GM12878 (cell line): ENCODE measurements around the gene TXLNA. TPM values are rescaled to one million over a fixed set of nuclear protein-coding genes. Genes with fewer than 3 reads are reported as not detected.
A peak's percentile ranks its signal among the peaks of the same experiment; 100 is the strongest.

Experiments
- ATAC-seq: fragments of 200-7000 bp; cut with Tn5 transposase; 3 replicates; pipeline ENCODE4 v1.9.1; 2020; ENCODE audit warnings: mild to moderate bottlenecking, moderate library complexity
- BruUV-seq: library from RNA; stranded (reverse); fragments of 400-500 nt; replicated peaks from 2 replicates; lab custom pipeline; 2021; lab: Mats Ljungman, UMichigan
- CTCF ChIA-PET: fragments of 300-600 bp; sonication (Branson Sonifier 250); formaldehyde crosslinking; extraction: SDS; loops from one replicate; lab custom pipeline; 2021; ENCODE audit warnings: inconsistent platforms; lab: Yijun Ruan, JAX
- POLR2A ChIA-PET: fragments of 350-600 bp; formaldehyde crosslinking; extraction: SDS; loops from one replicate; lab custom pipeline; 2021; ENCODE audit warnings: inconsistent platforms; lab: Charles Lee
- RAD21 ChIA-PET: fragments of 300-600 bp; sonication (Branson Sonifier 250); formaldehyde crosslinking; loops from one replicate; lab custom pipeline; 2023; ENCODE audit warnings: antibody characterized with exemption; ENCODE audit not compliant: unreplicated experiment; lab: Charles Lee
- SMC1A ChIA-PET: fragments of 300-600 bp; sonication (Branson Sonifier 250); formaldehyde crosslinking; loops from one replicate; lab custom pipeline; 2023; ENCODE audit not compliant: unreplicated experiment, uncharacterized antibody; lab: Charles Lee
- DNase-seq: peaks from one replicate; pipeline ENCODE4 v3.0.0-alpha.2; 2011; ENCODE audit warnings: low read depth, low spot score
- FAIRE-seq: peaks from 3 replicates; lab custom pipeline; 2011; peaks lifted over from hg19 to GRCh38; lab: Jason Lieb, UNC
- H2AFZ ChIP-seq: 2 replicates; pipeline ENCODE4 v1.6.0; 2011; ENCODE audit warnings: low read depth, low read length, control low read depth; ENCODE audit not compliant: control insufficient read depth
- H3K27ac ChIP-seq: 2 replicates; pipeline ENCODE4 v1.5.1; 2011; ENCODE audit warnings: control low read depth; ENCODE audit not compliant: control insufficient read depth, insufficient read depth
- H3K27me3 ChIP-seq, 2 experiments: replicated peaks in 1 of 2; 2 replicates each; pipeline versions ENCODE4 v1.6.0 to v1.6.1; 2011; ENCODE audit warnings: low read length in 1 of 2; ENCODE audit not compliant: control insufficient read depth in 2 of 2, insufficient read depth in 2 of 2
- H3K36me3 ChIP-seq, 2 experiments: 2 replicates each; pipeline ENCODE4 v1.5.1; 2011; ENCODE audit warnings: low read length in 1 of 2; ENCODE audit not compliant: control insufficient read depth in 2 of 2, insufficient read depth in 2 of 2
- H3K4me1 ChIP-seq: 2 replicates; pipeline ENCODE4 v1.6.1; 2011; ENCODE audit warnings: mild to moderate bottlenecking, low read length, moderate library complexity, mixed read lengths; ENCODE audit not compliant: control insufficient read depth, insufficient read depth
- H3K4me2 ChIP-seq: 2 replicates; pipeline ENCODE4 v1.6.0; 2011; ENCODE audit warnings: control low read depth; ENCODE audit not compliant: control insufficient read depth, insufficient read depth
- H3K4me3 ChIP-seq: fragments of 200-600 bp; sonication (generic); 2 replicates; pipeline ENCODE4 v1.5.1; 2016
- H3K79me2 ChIP-seq: 2 replicates; pipeline ENCODE4 v1.6.0; 2011; ENCODE audit warnings: low read length; ENCODE audit not compliant: control insufficient read depth, insufficient read depth
- H3K9ac ChIP-seq: 2 replicates; pipeline ENCODE4 v1.8.0; 2011; ENCODE audit warnings: low read length, control low read depth, mixed read lengths; ENCODE audit not compliant: control insufficient read depth, insufficient read depth
- H3K9me3 ChIP-seq: replicated peaks from 3 replicates; pipeline ENCODE4 v1.5.1; 2011; ENCODE audit warnings: mild to moderate bottlenecking, low read length; ENCODE audit not compliant: control insufficient read depth, insufficient read depth
- H4K20me1 ChIP-seq: 2 replicates; pipeline ENCODE4 v1.6.0; 2011; ENCODE audit not compliant: control insufficient read depth, insufficient read depth
- NFIC ChIP-seq: IDR thresholded peaks from 2 replicates; pipeline ENCODE4 v1.6.1; 2012; ENCODE audit warnings: low read depth, mild to moderate bottlenecking, inconsistent platforms, low read length, moderate library complexity
- WGBS: methylation state at CpG from one replicate; pipeline ENCODE4 v1.1.6; 2016; ENCODE audit warnings: low lambda C conversion rate; ENCODE audit not compliant: insufficient replicate concordance, insufficient coverage; ENCODE audit errors: missing lambda C conversion rate; 5-methylcytosine and 5-hydroxymethylcytosine counted together
- in situ Hi-C: fragments of 300-500 bp; cut with MboI; formaldehyde crosslinking; loops from 9 replicates; pipeline ENCODE4 v1.14.3; 2018; ENCODE audit warnings: mixed read lengths
- intact Hi-C: fragments of 100-400 bp; cut with micrococcal nuclease; formaldehyde crosslinking; loops from one replicate; pipeline ENCODE4 v1.14.2; 2022; ENCODE audit not compliant: unreplicated experiment
- polyA plus RNA-seq, 11 experiments: library from polyadenylated mRNA; depleted of rRNA in 4 of 11; unstranded in 6 of 11; stranded (reverse) in 5 of 11; fragments of >200 nt; fragmentation: Nextera tagmentation in 4 of 11; fragmentation: Illumina TruSeq in 1 of 11; extraction: Ambion mirVana in 4 of 11; extraction: Trizol in 1 of 11; gene quantifications; 1 replicate in 1 of 11; 2 replicates in 10 of 11; pipeline versions ENCODE4 v1.2.1 to v1.2.3, GENCODE V29; 2011 to 2016; ENCODE audit warnings: inconsistent platforms in 2 of 11, missing spikeins in 2 of 11, low read depth in 1 of 11
- total RNA-seq, 4 experiments: library from RNA; depleted of rRNA in 3 of 4; stranded (reverse); fragments of >200 nt in 3 of 4; fragmentation: Illumina TruSeq in 1 of 4; extraction: Trizol in 1 of 4; gene quantifications; 2 replicates each; pipeline versions ENCODE4 v1.2.1 to v1.2.3, GENCODE V29; 2013 to 2021
- TF ChIP-seq, protein P1 (sequence below): fragments of 450-650 bp; IDR thresholded peaks from 2 replicates; pipeline ENCODE4 v1.6.1; 2017; ENCODE audit warnings: low read depth, mild to moderate bottlenecking, moderate library complexity
- TF ChIP-seq, protein P2 (sequence below): fragments of 450-650 bp; IDR thresholded peaks from 2 replicates; pipeline ENCODE4 v1.6.1; 2016; ENCODE audit warnings: mild to moderate bottlenecking

The TXLNA gene
- total and polyA plus RNA-seq, 10 of the 15 experiments (the other 5 are each of a cell fraction or from before 2014, with no cell fraction given): 7.2 to 93.7 (median 47.9) TPM

DNA sequence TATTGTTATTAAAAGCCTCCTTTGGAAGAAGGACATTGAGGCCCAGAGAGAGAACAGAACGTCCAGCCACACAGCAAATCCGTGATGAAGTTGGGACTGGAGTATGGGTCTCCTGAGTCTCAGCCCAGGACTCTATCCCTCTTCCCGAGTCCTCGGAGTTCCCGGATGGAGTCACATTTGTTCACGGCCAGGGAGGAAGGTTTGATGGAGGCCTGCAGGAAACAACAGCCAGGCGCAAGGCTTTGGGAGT lies 357 bp upstream of the TXLNA start:
- H3K36me3 ChIP-seq: peaks cover 1 to 9% of the 10 kb centered on the region in 2 experiments; a peak in 3 of 4 replicates
- no peaks in the 10 kb centered on the region for H3K9me3 ChIP-seq
- H3K4me1 ChIP-seq: peaks cover 17% of the 10 kb centered on the region
- peak overlapping the region; percentile 90 for H3K9ac ChIP-seq
- ChIA-PET RAD21 (interaction anchor here (1.2 to 3.9 kb wide), 8 partner anchors 18 to 215 kb away, joined by 3 to 22 read pairs (median 9); partner anchors contain the start of genes BSDC1, CCDC28B, KPNA6 and TMEM39B), POLR2A (interaction anchor here (0.7 to 3.5 kb wide), 7 partner anchors 10 to 1047 kb away, joined by 3 to 25 read pairs (median 7); partner anchors contain the start of genes CCDC28B, KPNA6 and TMEM39B), SMC1A (interaction anchor here (1.2 to 4.0 kb wide), 7 partner anchors 10 to 137 kb away, joined by 3 to 26 read pairs (median 4); partner anchors contain the start of genes CCDC28B and KPNA6)
- H3K4me2 ChIP-seq: peak overlapping the region; percentile 100
- DNase-seq: no peak
- BruUV-seq: TSS peak; percentile 97
- H2AFZ ChIP-seq: peak overlapping the region; percentile 83
- no peaks in the 10 kb centered on the region for H4K20me1 ChIP-seq
- H3K4me3 ChIP-seq: peak overlapping the region; percentile 89
- peaks cover 36% of the 10 kb centered on the region for H3K79me2 ChIP-seq
- TF ChIP-seq, protein P1, sequence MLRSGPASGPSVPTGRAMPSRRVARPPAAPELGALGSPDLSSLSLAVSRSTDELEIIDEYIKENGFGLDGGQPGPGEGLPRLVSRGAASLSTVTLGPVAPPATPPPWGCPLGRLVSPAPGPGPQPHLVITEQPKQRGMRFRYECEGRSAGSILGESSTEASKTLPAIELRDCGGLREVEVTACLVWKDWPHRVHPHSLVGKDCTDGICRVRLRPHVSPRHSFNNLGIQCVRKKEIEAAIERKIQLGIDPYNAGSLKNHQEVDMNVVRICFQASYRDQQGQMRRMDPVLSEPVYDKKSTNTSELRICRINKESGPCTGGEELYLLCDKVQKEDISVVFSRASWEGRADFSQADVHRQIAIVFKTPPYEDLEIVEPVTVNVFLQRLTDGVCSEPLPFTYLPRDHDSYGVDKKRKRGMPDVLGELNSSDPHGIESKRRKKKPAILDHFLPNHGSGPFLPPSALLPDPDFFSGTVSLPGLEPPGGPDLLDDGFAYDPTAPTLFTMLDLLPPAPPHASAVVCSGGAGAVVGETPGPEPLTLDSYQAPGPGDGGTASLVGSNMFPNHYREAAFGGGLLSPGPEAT: 0 out of 2 replicates have a peak, but pooled peaks have one; percentile 44
- no peak for TF ChIP-seq NFIC
- TF ChIP-seq, protein P2, sequence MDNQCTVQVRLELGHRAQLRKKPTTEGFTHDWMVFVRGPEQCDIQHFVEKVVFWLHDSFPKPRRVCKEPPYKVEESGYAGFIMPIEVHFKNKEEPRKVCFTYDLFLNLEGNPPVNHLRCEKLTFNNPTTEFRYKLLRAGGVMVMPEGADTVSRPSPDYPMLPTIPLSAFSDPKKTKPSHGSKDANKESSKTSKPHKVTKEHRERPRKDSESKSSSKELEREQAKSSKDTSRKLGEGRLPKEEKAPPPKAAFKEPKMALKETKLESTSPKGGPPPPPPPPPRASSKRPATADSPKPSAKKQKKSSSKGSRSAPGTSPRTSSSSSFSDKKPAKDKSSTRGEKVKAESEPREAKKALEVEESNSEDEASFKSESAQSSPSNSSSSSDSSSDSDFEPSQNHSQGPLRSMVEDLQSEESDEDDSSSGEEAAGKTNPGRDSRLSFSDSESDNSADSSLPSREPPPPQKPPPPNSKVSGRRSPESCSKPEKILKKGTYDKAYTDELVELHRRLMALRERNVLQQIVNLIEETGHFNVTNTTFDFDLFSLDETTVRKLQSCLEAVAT: peak; percentile 83; the same call in 1 of the 2 replicates
- TF ChIP-seq, all 136 proteins: peak for 2
- Histone ChIP-seq H3K27ac (peak overlapping the region; percentile 85), H3K27me3 (no peaks in the 10 kb centered on the region)
- CTCF ChIA-PET: interaction anchor here (1.8 to 4.2 kb wide), 3 partner anchors 21 to 106 kb away, joined by 6 to 16 read pairs (median 7); partner anchors contain the start of gene CCDC28B
- intact Hi-C loops: no loop called here
- FAIRE-seq (no peak), ATAC-seq (no peak)
- in situ Hi-C loops: no loop called here
- WGBS: 30% methylated on average over 7 of the region's 7 CpGs
